IPS-20b (cell line): ENCODE results near the gene MYH7B.

Source experiments
- H3K27ac ChIP-seq: one replicate; pipeline ENCODE4 v1.5.1; 2013; ENCODE audit warnings: low read length
- H3K27me3 ChIP-seq: 2 replicates; pipeline ENCODE4 v1.6.1; 2013; ENCODE audit warnings: mild to moderate bottlenecking, low read length, inconsistent platforms; ENCODE audit not compliant: insufficient read depth
- H3K36me3 ChIP-seq: 2 replicates; pipeline ENCODE4 v1.6.1; 2013; ENCODE audit warnings: low read depth, mild to moderate bottlenecking, inconsistent platforms, low read length, moderate library complexity; ENCODE audit not compliant: insufficient read depth
- H3K4me1 ChIP-seq: 2 replicates; pipeline ENCODE4 v1.6.1; 2013; ENCODE audit warnings: mild to moderate bottlenecking, control low read depth, inconsistent platforms, low read length, moderate library complexity; ENCODE audit not compliant: insufficient read depth
- H3K4me3 ChIP-seq: 2 replicates; pipeline ENCODE4 v1.5.1; 2013; ENCODE audit warnings: mild to moderate bottlenecking, low read length, inconsistent platforms
- H3K9ac ChIP-seq: 2 replicates; pipeline ENCODE4 v1.6.1; 2013; ENCODE audit warnings: low read depth, mild to moderate bottlenecking, inconsistent platforms, low read length, moderate library complexity
- H3K9me3 ChIP-seq: 2 replicates; pipeline ENCODE4 v1.6.1; 2013; ENCODE audit warnings: mild to moderate bottlenecking, low read depth, low read length, inconsistent platforms; ENCODE audit not compliant: insufficient read depth

Gene MYH7B

GRCh38 chr20:34987288-34988190 lies 31.9 kb downstream of the MYH7B start:
- no peak overlapping the region for H3K9ac ChIP-seq
- peaks cover 37% of the 10 kb centered on the region for H3K27me3 ChIP-seq
- no peaks in the 10 kb centered on the region for H3K9me3 ChIP-seq
- H3K27ac ChIP-seq, result no peak overlapping the region
- peaks cover 13% of the 10 kb centered on the region; the same call in 1 of the 2 replicates for H3K4me1 ChIP-seq
- no peak overlapping the region for H3K4me3 ChIP-seq
- no peaks in the 10 kb centered on the region for H3K36me3 ChIP-seq

- H3K4me1 ChIP-seq, result peaks cover 13% of the 10 kb centered on the region; the same call in 1 of the 2 replicates
- no peaks in the 10 kb centered on the region for H3K36me3 ChIP-seq
- no peak overlapping the region for H3K9ac ChIP-seq
- H3K4me3 ChIP-seq, result no peak overlapping the region
- peaks cover 31% of the 10 kb centered on the region for H3K27me3 ChIP-seq
- H3K27ac ChIP-seq, result no peak overlapping the region
- H3K9me3 ChIP-seq, result no peaks in the 10 kb centered on the region
Observed at GRCh38 chr20:34988191-34988540, 32.5 kb downstream of the MYH7B start.

DNA sequence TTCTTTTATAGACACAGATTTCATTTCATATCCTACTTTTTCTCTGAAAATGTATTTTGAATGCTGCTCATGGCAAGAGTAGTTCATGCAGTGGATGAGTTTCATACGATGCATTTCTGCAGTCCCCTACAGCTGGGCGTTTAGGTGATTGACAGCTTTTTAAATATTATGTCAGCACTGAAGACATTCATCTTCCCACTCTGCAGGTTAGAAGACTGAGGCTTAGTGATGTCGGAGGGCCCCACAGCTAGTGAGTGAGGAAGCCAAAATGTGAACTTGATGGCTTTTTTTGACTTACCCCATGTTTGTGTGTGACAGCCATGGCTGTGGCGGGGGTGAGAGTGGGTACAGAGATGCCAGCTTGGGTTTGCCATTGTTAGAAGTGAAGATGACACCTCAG lies 33.5 kb downstream of the MYH7B start:
- H3K4me3 ChIP-seq, result no peak overlapping the region
- H3K4me1 ChIP-seq, result peaks cover 6% of the 10 kb centered on the region; the same call in 1 of the 2 replicates
- H3K9me3 ChIP-seq, result no peaks in the 10 kb centered on the region
- H3K36me3 ChIP-seq, result no peaks in the 10 kb centered on the region
- no peak overlapping the region for H3K27ac ChIP-seq
- H3K27me3 ChIP-seq, result peaks cover 24% of the 10 kb centered on the region
- H3K9ac ChIP-seq, result no peak overlapping the region

GRCh38 chr20:34989670-34990069 lies 34.0 kb downstream of the MYH7B start:
- no peak overlapping the region for H3K4me3 ChIP-seq
- H3K27ac ChIP-seq, result no peak overlapping the region
- H3K9ac ChIP-seq, result no peak overlapping the region
- no peaks in the 10 kb centered on the region for H3K36me3 ChIP-seq
- no peaks in the 10 kb centered on the region for H3K9me3 ChIP-seq
- peaks cover 22% of the 10 kb centered on the region for H3K27me3 ChIP-seq
- peaks cover 5% of the 10 kb centered on the region; the same call in 1 of the 2 replicates for H3K4me1 ChIP-seq

- Histone ChIP-seq H3K27ac (no peak overlapping the region), H3K27me3 (peaks cover 17% of the 10 kb centered on the region), H3K36me3 (no peaks in the 10 kb centered on the region), H3K9ac (no peak overlapping the region), H3K4me1 (no peaks in the 10 kb centered on the region), H3K4me3 (no peak overlapping the region), H3K9me3 (no peaks in the 10 kb centered on the region)
Observed at GRCh38 chr20:34990231-34990630, 34.6 kb downstream of the MYH7B start.

DNA sequence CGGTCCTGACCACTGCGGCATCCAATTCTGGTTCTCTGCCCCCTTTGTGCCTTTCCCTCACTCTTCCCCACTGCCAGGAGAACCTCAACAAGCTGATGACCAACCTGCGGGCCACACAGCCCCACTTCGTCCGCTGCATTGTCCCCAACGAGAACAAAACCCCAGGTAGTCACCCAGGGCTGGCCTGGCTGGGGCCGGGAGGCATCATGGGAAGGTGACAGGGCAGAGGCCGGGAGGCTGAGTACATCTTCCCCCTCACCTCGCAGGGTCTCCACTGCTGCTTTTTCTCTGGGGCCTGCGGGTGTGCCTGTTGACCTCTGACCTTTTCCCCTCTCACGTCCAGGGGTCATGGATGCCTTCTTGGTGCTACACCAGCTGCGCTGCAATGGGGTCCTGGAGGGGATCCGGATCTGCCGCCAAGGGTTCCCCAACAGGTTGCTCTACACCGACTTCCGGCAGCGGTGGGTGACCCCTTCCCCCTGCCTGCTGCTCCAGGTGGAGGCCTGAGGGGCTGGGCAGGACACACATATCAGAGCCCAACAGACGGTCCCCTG lies 35.1 kb downstream of the MYH7B start:
- H3K4me1 ChIP-seq, result no peaks in the 10 kb centered on the region
- no peaks in the 10 kb centered on the region for H3K9me3 ChIP-seq
- peaks cover 11% of the 10 kb centered on the region for H3K27me3 ChIP-seq
- H3K9ac ChIP-seq, result no peak overlapping the region
- H3K36me3 ChIP-seq, result peaks cover 5% of the 10 kb centered on the region; the same call in 1 of the 2 replicates
- H3K4me3 ChIP-seq, result no peak overlapping the region
- no peak overlapping the region for H3K27ac ChIP-seq

DNA sequence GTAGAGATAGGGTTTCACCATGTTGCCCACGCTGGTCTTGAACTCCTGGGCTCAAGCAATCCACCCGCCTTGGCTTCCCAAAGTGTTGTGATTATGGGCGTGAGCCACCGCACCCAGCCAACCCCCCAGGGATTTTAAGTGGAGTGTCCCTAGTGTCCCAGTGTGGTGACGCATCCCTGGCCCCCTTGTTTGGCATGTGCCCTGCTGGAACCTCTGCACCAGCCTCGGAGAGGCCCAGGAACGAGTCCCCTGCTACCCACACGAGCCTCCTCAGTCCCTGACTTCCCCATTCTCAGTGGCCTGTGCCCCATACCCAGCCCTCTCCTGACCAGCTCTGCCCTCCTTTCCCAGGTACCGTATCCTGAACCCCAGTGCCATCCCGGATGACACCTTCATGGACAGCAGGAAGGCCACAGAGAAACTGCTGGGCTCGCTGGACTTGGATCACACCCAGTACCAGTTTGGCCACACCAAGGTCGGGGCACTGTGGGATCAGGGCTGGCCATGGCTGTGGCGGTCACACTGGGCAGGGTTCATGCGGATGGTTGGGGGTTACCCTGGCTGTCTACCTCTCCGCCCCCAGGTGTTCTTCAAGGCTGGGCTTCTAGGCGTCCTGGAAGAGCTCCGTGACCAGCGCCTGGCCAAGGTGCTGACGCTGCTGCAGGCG lies 37.2 kb downstream of the MYH7B start:
- no peak overlapping the region for H3K9ac ChIP-seq

GRCh38 chr20:34993941-34994508 lies 38.4 kb downstream of the MYH7B start:
- no peaks in the 10 kb centered on the region for H3K9me3 ChIP-seq
- H3K4me1 ChIP-seq, result no peaks in the 10 kb centered on the region
- H3K27ac ChIP-seq, result no peak overlapping the region
- no peak overlapping the region for H3K4me3 ChIP-seq
- H3K36me3 ChIP-seq, result peaks cover 19% of the 10 kb centered on the region
- no peak overlapping the region for H3K9ac ChIP-seq
- H3K27me3 ChIP-seq, result no peaks in the 10 kb centered on the region

More for the DNA sequence above, 37.2 kb downstream of the MYH7B start:
- Histone ChIP-seq H3K27ac (no peak overlapping the region), H3K27me3 (no peaks in the 10 kb centered on the region), H3K4me1 (no peaks in the 10 kb centered on the region), H3K36me3 (peaks cover 14% of the 10 kb centered on the region), H3K4me3 (no peak overlapping the region), H3K9me3 (no peaks in the 10 kb centered on the region)

DNA sequence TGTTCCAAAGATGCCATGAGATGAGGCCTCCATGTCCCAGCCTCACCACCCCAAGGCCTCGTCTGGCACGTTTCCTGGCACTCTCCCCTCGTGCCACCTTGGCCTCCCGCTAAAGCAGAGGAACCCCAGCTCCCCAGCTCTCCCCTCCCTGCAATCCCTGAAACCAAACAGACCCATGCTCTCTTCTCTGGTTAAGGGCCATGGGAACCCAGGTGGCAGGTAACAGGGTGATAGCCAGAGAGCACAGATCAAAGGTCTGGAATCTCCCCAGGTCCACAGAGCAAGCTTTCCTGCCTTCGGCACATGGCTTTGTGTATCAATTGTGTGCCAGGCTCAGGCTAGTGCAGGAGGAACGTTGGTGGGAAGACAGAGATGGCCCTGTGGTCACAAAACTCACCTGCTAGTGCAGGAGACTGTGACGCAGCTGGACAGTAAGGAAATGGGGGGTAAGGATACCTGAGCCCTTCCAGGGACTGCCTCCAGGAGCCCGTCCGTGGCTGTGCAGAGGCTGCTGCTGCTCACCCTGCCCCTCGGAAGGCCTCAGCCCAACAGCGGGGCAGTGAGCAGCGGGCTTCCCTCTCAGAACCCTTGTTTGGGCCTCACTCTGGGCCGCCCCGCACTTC lies 39.0 kb downstream of the MYH7B start:
- H3K9ac ChIP-seq, result no peak overlapping the region
- no peaks in the 10 kb centered on the region for H3K9me3 ChIP-seq
- H3K27ac ChIP-seq, result no peak overlapping the region
- H3K4me3 ChIP-seq, result no peak overlapping the region
- peaks cover 19% of the 10 kb centered on the region for H3K36me3 ChIP-seq
- H3K4me1 ChIP-seq, result no peaks in the 10 kb centered on the region
- no peaks in the 10 kb centered on the region for H3K27me3 ChIP-seq

GRCh38 chr20:34995192-34995591 lies 39.5 kb downstream of the MYH7B start:
- Histone ChIP-seq H3K27me3 (no peaks in the 10 kb centered on the region), H3K4me1 (no peaks in the 10 kb centered on the region), H3K27ac (no peak overlapping the region), H3K9me3 (no peaks in the 10 kb centered on the region), H3K9ac (no peak overlapping the region), H3K36me3 (peaks cover 24% of the 10 kb centered on the region), H3K4me3 (no peak overlapping the region)

DNA sequence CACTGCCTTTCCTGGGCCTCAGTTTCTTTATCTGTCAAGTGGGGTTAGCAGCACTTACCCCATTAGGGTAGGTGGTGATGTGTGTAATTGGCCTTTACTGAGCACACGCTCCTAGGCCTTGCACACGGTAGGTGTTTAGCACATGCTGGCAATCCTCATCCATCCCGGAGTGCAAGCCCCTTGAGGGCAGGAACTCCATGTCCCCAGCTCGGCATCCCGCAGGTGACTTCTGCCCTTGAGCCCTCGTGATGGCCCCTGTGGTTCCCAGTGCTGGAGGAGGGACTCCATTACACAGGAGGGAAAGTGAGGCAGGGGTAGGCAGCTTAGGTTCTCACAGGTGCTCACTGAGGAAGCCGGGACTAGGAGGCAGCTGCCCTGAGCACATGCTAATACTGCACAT lies 40.0 kb downstream of the MYH7B start:
- no peaks in the 10 kb centered on the region for H3K27me3 ChIP-seq
- no peak overlapping the region for H3K27ac ChIP-seq
- H3K36me3 ChIP-seq, result peaks cover 28% of the 10 kb centered on the region
- H3K9ac ChIP-seq, result no peak overlapping the region
- no peak overlapping the region for H3K4me3 ChIP-seq
- H3K9me3 ChIP-seq, result no peaks in the 10 kb centered on the region
- H3K4me1 ChIP-seq, result no peaks in the 10 kb centered on the region
